HCT116 (cell line): ENCODE results near the gene TMEM242. TPM values are rescaled to one million over a fixed set of nuclear protein-coding genes. Genes with fewer than 3 reads are reported as not detected.
A peak's percentile ranks its signal among the peaks of the same experiment; 100 is the strongest.

Source experiments
- ATAC-seq: fragments of 200-7000 bp; cut with Tn5 transposase; 2 replicates; pipeline ENCODE4 v1.9.1; 2020; ENCODE audit warnings: mild to moderate bottlenecking, moderate library complexity
- BruUV-seq: library from RNA; stranded (reverse); fragments of 400-500 nt; replicated peaks from 2 replicates; lab custom pipeline; 2021; lab: Mats Ljungman, UMichigan
- CTCF ChIA-PET: fragments of 300-600 bp; sonication (Branson Sonifier 250); formaldehyde crosslinking; loops from one replicate; lab custom pipeline; 2021; ENCODE audit warnings: antibody characterized with exemption; lab: Charles Lee
- POLR2A ChIA-PET: fragments of 300-600, 350-600 bp; sonication (Branson Sonifier 250); formaldehyde crosslinking; loops from one replicate; lab custom pipeline; 2021; ENCODE audit warnings: antibody characterized with exemption; lab: Charles Lee
- RAD21 ChIA-PET, 2 experiments: fragments of 300-600 bp; sonication (Branson Sonifier 250); formaldehyde crosslinking; loops; one replicate each; lab custom pipeline; 2023; ENCODE audit warnings: low total read pairs in 2 of 2; ENCODE audit not compliant: uncharacterized antibody in 2 of 2, unreplicated experiment in 2 of 2, low non-redundant PET in 1 of 2; lab: Charles Lee
- DNase-seq: peaks from one replicate; pipeline ENCODE4 v3.0.0-alpha.2; 2010; ENCODE audit warnings: low read depth, low spot score
- H2AFZ ChIP-seq: fragments of 200-600 bp; shearing (Covaris generic), sonication (generic); 2 replicates; pipeline ENCODE4 v1.6.1; 2017; ENCODE audit warnings: low read depth, mixed run types, mixed read lengths, antibody characterized with exemption, low read length; ENCODE audit not compliant: poor library complexity, severe bottlenecking
- H3K27ac ChIP-seq: 2 replicates; pipeline ENCODE4 v1.5.1; 2012; ENCODE audit warnings: low read depth, low read length
- H3K27me3 ChIP-seq: fragments of 200-600 bp; sonication (generic); 2 replicates; pipeline ENCODE4 v1.6.1; 2016; ENCODE audit warnings: mixed run types, low read length, mixed read lengths; ENCODE audit not compliant: insufficient read depth
- H3K36me3 ChIP-seq, 2 experiments: fragments of 200-500 bp in 1 of 2; fragments of 200-600 bp in 1 of 2; sonication (Bioruptor generic) in 1 of 2; sonication (generic) in 1 of 2; 2 replicates each; pipeline versions ENCODE4 v1.5.1 to v1.6.1; 2014 to 2016; ENCODE audit warnings: low read length in 2 of 2, inconsistent platforms in 1 of 2, mixed read lengths in 1 of 2, mixed run types in 1 of 2; ENCODE audit not compliant: insufficient read depth in 2 of 2, control insufficient read depth in 1 of 2
- H3K4me1 ChIP-seq, 2 experiments: fragments of 200-600 bp in 1 of 2; sonication (generic) in 1 of 2; 2 replicates each; pipeline versions ENCODE4 v1.5.1 to v1.6.1; 2012 to 2017; ENCODE audit warnings: low read length in 2 of 2, inconsistent platforms in 1 of 2, mild to moderate bottlenecking in 1 of 2, mixed read lengths in 1 of 2, mixed run types in 1 of 2, moderate library complexity in 1 of 2; ENCODE audit not compliant: insufficient read depth in 2 of 2, control insufficient read depth in 1 of 2
- H3K4me2 ChIP-seq: fragments of 200-600 bp; sonication (generic); 2 replicates; pipeline ENCODE4 v1.6.1; 2017; ENCODE audit warnings: mixed run types, low read length, mixed read lengths
- H3K4me3 ChIP-seq, 2 experiments: fragments of 200-600 bp in 1 of 2; sonication (generic) in 1 of 2; replicated peaks in 1 of 2; 2 replicates each; pipeline ENCODE4 v1.5.1; 2011 to 2016; ENCODE audit warnings: low read length in 2 of 2, control low read depth in 1 of 2, low read depth in 1 of 2, mild to moderate bottlenecking in 1 of 2, mixed read lengths in 1 of 2, mixed run types in 1 of 2
- H3K79me2 ChIP-seq: fragments of 200-600 bp; sonication (generic); 2 replicates; pipeline ENCODE4 v1.6.1; 2017; ENCODE audit warnings: mild to moderate bottlenecking, mixed run types, low read length, moderate library complexity, mixed read lengths; ENCODE audit not compliant: insufficient read depth
- H3K9ac ChIP-seq: fragments of 200-600 bp; sonication (generic); 2 replicates; pipeline ENCODE4 v1.6.1; 2016; ENCODE audit warnings: low read length, mixed read lengths
- H3K9me2 ChIP-seq: fragments of 200-600 bp; sonication (generic), shearing (Covaris generic); 2 replicates; pipeline ENCODE4 v1.6.1; 2017; ENCODE audit warnings: mixed run types, mild to moderate bottlenecking, moderate library complexity; ENCODE audit not compliant: insufficient read depth
- H3K9me3 ChIP-seq, 2 experiments: fragments of 200-500 bp in 1 of 2; fragments of 200-600 bp in 1 of 2; sonication (Bioruptor generic) in 1 of 2; sonication (generic) in 1 of 2; 2 replicates each; pipeline ENCODE4 v1.6.1; 2014 to 2017; ENCODE audit warnings: low read length in 2 of 2, mixed read lengths in 2 of 2, inconsistent platforms in 1 of 2, low read depth in 1 of 2, mild to moderate bottlenecking in 1 of 2, mixed run types in 1 of 2, moderate library complexity in 1 of 2; ENCODE audit not compliant: control insufficient read depth in 1 of 2, insufficient read depth in 1 of 2
- H4K20me1 ChIP-seq: fragments of 200-600 bp; sonication (generic), shearing (Covaris generic); 2 replicates; pipeline ENCODE4 v1.6.1; 2017; ENCODE audit warnings: mixed run types, mild to moderate bottlenecking, moderate library complexity; ENCODE audit not compliant: insufficient read depth
- ATF3 ChIP-seq: IDR thresholded peaks from 2 replicates; pipeline ENCODE4 v1.6.1; 2012
- CBX3 ChIP-seq: IDR thresholded peaks from 2 replicates; pipeline ENCODE4 v1.6.1; 2012; ENCODE audit warnings: low read depth
- CTCF ChIP-seq, 3 experiments: fragments of 200-600 bp in 1 of 3; sonication (generic) in 1 of 3; IDR thresholded peaks in 2 of 3; conservative IDR thresholded peaks in 1 of 3; 2 replicates each; pipeline ENCODE4 v1.5.1; 2012 to 2017; ENCODE audit warnings: low read depth in 2 of 3, low read length in 2 of 3, antibody characterized with exemption in 1 of 3, borderline replicate concordance in 1 of 3, control low read depth in 1 of 3, mild to moderate bottlenecking in 1 of 3, mixed read lengths in 1 of 3, mixed run types in 1 of 3, moderate library complexity in 1 of 3; ENCODE audit not compliant: insufficient read depth in 1 of 3
- EGR1 ChIP-seq: IDR thresholded peaks from 2 replicates; pipeline ENCODE4 v1.6.1; 2012; ENCODE audit warnings: low read depth
- ELF1 ChIP-seq: IDR thresholded peaks from 2 replicates; pipeline ENCODE4 v1.6.1; 2012; ENCODE audit warnings: low read depth, borderline replicate concordance
- FOSL1 ChIP-seq: IDR thresholded peaks from 2 replicates; pipeline ENCODE4 v1.6.1; 2012; ENCODE audit warnings: low read depth
- POLR2AphosphoS5 ChIP-seq: IDR thresholded peaks from 2 replicates; pipeline ENCODE4 v1.6.1; 2011; ENCODE audit warnings: mild to moderate bottlenecking, low read depth, low read length, moderate library complexity
- RAD21 ChIP-seq: IDR thresholded peaks from 2 replicates; pipeline ENCODE4 v1.6.1; 2012; ENCODE audit warnings: low read depth, mild to moderate bottlenecking
- REST ChIP-seq: IDR thresholded peaks from 2 replicates; pipeline ENCODE4 v1.6.1; 2012; ENCODE audit warnings: low read depth
- TCF7L2 ChIP-seq: IDR thresholded peaks from 2 replicates; pipeline ENCODE4 v1.7.0; 2011; ENCODE audit warnings: borderline replicate concordance, inconsistent platforms; ENCODE audit not compliant: insufficient read depth, insufficient read length; ENCODE audit errors: extremely low read depth
- YY1 ChIP-seq: IDR thresholded peaks from 2 replicates; pipeline ENCODE4 v1.6.1; 2011; ENCODE audit warnings: low read length, low read depth, moderate library complexity, mild to moderate bottlenecking; ENCODE audit not compliant: insufficient replicate concordance; ENCODE audit errors: extremely low read depth
- ZFX ChIP-seq: fragments of 450-650 bp; IDR thresholded peaks from 2 replicates; pipeline ENCODE4 v1.6.1; 2017
- ZNF274 ChIP-seq: fragments of 200-500 bp; sonication (Bioruptor generic); IDR thresholded peaks from 2 replicates; pipeline ENCODE4 v1.6.1; 2014; ENCODE audit warnings: mild to moderate bottlenecking, low read depth, low read length, inconsistent platforms
- intact Hi-C: fragments of 100-400 bp; cut with micrococcal nuclease; formaldehyde crosslinking; loops from 2 replicates; pipeline ENCODE4 v1.10.0; 2022
- total RNA-seq: library from RNA; stranded (reverse); gene quantifications from one replicate; pipeline ENCODE4 v1.2.1, GENCODE V29; 2021; ENCODE audit not compliant: unreplicated experiment
- TF ChIP-seq, protein P1 (sequence below): IDR thresholded peaks from 2 replicates; pipeline ENCODE4 v1.6.1; 2012

Gene TMEM242
- total RNA-seq, 1 experiment from 2014 or later, result 11.6 TPM

GRCh38 chr6:157274471-157275226 is 48.7 kb downstream of the TMEM242 start:
- Histone ChIP-seq H3K4me1 (peaks cover 10 to 26% of the 10 kb centered on the region in 2 experiments; a peak in 3 of 4 replicates), H3K9me2 (no peaks in the 10 kb centered on the region), H3K4me2 (peak overlapping the region; percentile 98), H3K27me3 (no peaks in the 10 kb centered on the region), H3K79me2 (no peaks in the 10 kb centered on the region), H3K27ac (peak overlapping the region; percentile 51; the same call in 1 of the 2 replicates), H2AFZ (peak overlapping the region; percentile 98), H3K36me3 (no peaks in the 10 kb centered on the region), H3K9me3 (no peaks in the 10 kb centered on the region; a peak in 1 of 4 replicates), H3K4me3 (peak overlapping the region; percentile 52 to 67), H4K20me1 (no peaks in the 10 kb centered on the region), H3K9ac (peak overlapping the region; percentile 69)
- intact Hi-C loops, result loop anchor here (1.0 to 10.0 kb wide), 4 partner anchors 47 to 710 kb away; no protein-coding TSS in a partner anchor
- RAD21 ChIA-PET, result no interaction called here
- POLR2A ChIA-PET, result no interaction called here
- CTCF ChIA-PET, result interaction anchor here (0.9 to 1.0 kb wide), 3 partner anchors 55 to 241 kb away, joined by 3 to 4 read pairs (median 3); no protein-coding TSS in a partner anchor
- ATAC-seq (peak; percentile 87), DNase-seq (peak; percentile 31)
- TF ChIP-seq YY1 (peak; percentile 77), CBX3 (no peak), EGR1 (peak; percentile 91), ATF3 (no peak), TCF7L2 (no peak), REST (no peak), CTCF (IDR thresholded peaks at IDR 0.05 in 2 of 3, conservative IDR thresholded peaks at IDR 0.05 in 1 of 3; ENCODE audit: borderline replicate concordance in 1 of 3, insufficient read depth in 1 of 3, low read depth in 2 of 3, low read length in 2 of 3) (peak; percentile 24 to 62 (median 44); a peak in 5 of 6 replicates), FOSL1 (no peak), POLR2AphosphoS5 (peak; percentile 68), ZNF274 (no peak), RAD21 (peak; percentile 64), ELF1 (no peak), ZFX (peak; percentile 79)
- TF ChIP-seq, protein P1, sequence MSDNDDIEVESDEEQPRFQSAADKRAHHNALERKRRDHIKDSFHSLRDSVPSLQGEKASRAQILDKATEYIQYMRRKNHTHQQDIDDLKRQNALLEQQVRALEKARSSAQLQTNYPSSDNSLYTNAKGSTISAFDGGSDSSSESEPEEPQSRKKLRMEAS, result 0 out of 2 replicates have a peak, but pooled peaks have one; percentile 18
- no TSS peak for BruUV-seq
